SK-N-SH (cell line): ENCODE results near the gene MAPT. TPM values are rescaled to one million over a fixed set of nuclear protein-coding genes. Genes with fewer than 3 reads are reported as not detected.
"Not testable (repeated sequence)": the region's sequence is repeated elsewhere in the genome, so short reads cannot be mapped to it uniquely, and the experiment has no call there.

Source experiments
- CTCF ChIA-PET: fragments of 300-600, 350-600 bp; formaldehyde crosslinking; extraction: SDS; loops from one replicate; lab custom pipeline; 2021; lab: Yijun Ruan, JAX
- POLR2A ChIA-PET: fragments of 350-600 bp; sonication (Branson Sonifier 250); formaldehyde crosslinking; extraction: SDS; loops from one replicate; lab custom pipeline; 2020; ENCODE audit warnings: antibody characterized with exemption, inconsistent platforms; lab: Yijun Ruan, JAX
- DNase-seq: peaks from one replicate; pipeline ENCODE4 v3.0.0; 2012
- H2AFZ ChIP-seq: fragments of 200-600 bp; sonication (generic); 2 replicates; pipeline ENCODE4 v1.8.1; 2016; ENCODE audit warnings: antibody characterized with exemption, mild to moderate bottlenecking, low read depth
- H3F3A ChIP-seq: fragments of 200-600 bp; sonication (generic); replicated peaks from 2 replicates; pipeline ENCODE3; 2016; ENCODE audit warnings: antibody characterized with exemption, mild to moderate bottlenecking; ENCODE audit not compliant: insufficient read depth
- H3K27ac ChIP-seq, 2 experiments: fragments of 200-500 bp in 1 of 2; fragments of 200-600 bp in 1 of 2; sonication (Bioruptor generic) in 1 of 2; sonication (generic), shearing (Covaris generic) in 1 of 2; 2 replicates each; pipeline versions ENCODE4 v1.5.1 to v1.6.1; 2014 to 2016; ENCODE audit warnings: low read depth in 2 of 2, inconsistent platforms in 1 of 2, low read length in 1 of 2, mild to moderate bottlenecking in 1 of 2, mixed read lengths in 1 of 2
- H3K27me3 ChIP-seq: fragments of 200-600 bp; sonication (generic), shearing (Covaris generic); 2 replicates; pipeline ENCODE4 v1.6.1; 2016; ENCODE audit warnings: mixed run types; ENCODE audit not compliant: insufficient read depth
- H3K36me3 ChIP-seq, 2 experiments: fragments of 200-500 bp in 1 of 2; fragments of 200-600 bp in 1 of 2; sonication (Bioruptor generic) in 1 of 2; sonication (generic) in 1 of 2; replicated peaks in 1 of 2; 2 replicates each; pipeline versions ENCODE3 to v1.5.1; 2014 to 2016; ENCODE audit warnings: low read length in 1 of 2, mild to moderate bottlenecking in 1 of 2; ENCODE audit not compliant: insufficient read depth in 2 of 2, control insufficient read depth in 1 of 2
- H3K4me1 ChIP-seq, 2 experiments: fragments of 200-500 bp in 1 of 2; fragments of 200-600 bp in 1 of 2; sonication (Bioruptor generic) in 1 of 2; sonication (generic), shearing (Covaris generic) in 1 of 2; 2 replicates each; pipeline versions ENCODE4 v1.5.1 to v1.6.1; 2014 to 2016; ENCODE audit warnings: low read depth in 1 of 2, low read length in 1 of 2, mixed run types in 1 of 2; ENCODE audit not compliant: insufficient read depth in 2 of 2, control insufficient read depth in 1 of 2
- H3K4me2 ChIP-seq: fragments of 200-600 bp; sonication (generic), shearing (Covaris generic); 2 replicates; pipeline ENCODE4 v1.6.1; 2017; ENCODE audit warnings: mixed run types
- H3K4me3 ChIP-seq, 2 experiments: fragments of 200-500 bp in 1 of 2; fragments of 200-600 bp in 1 of 2; sonication (Bioruptor generic) in 1 of 2; sonication (generic), shearing (Covaris generic) in 1 of 2; 2 replicates each; pipeline versions ENCODE4 v1.5.1 to v1.8.1; 2014 to 2016; ENCODE audit warnings: low read depth in 2 of 2, inconsistent platforms in 1 of 2, low read length in 1 of 2, mild to moderate bottlenecking in 1 of 2, mixed read lengths in 1 of 2, moderate library complexity in 1 of 2
- H3K79me2 ChIP-seq: fragments of 200-600 bp; sonication (generic); 2 replicates; pipeline ENCODE4 v1.8.1; 2017; ENCODE audit warnings: mild to moderate bottlenecking; ENCODE audit not compliant: insufficient read depth
- H3K9ac ChIP-seq: fragments of 200-600 bp; sonication (generic); 2 replicates; pipeline ENCODE4 v1.6.1; 2017; ENCODE audit warnings: mixed run types
- H3K9me2 ChIP-seq: fragments of 200-600 bp; sonication (generic); 2 replicates; pipeline ENCODE4 v1.6.1; 2017; ENCODE audit warnings: mixed run types
- H3K9me3 ChIP-seq: fragments of 200-600 bp; sonication (generic); 2 replicates; pipeline ENCODE4 v1.6.1; 2017; ENCODE audit warnings: mixed run types, mild to moderate bottlenecking, moderate library complexity
- H4K20me1 ChIP-seq: fragments of 200-600 bp; sonication (generic); 2 replicates; pipeline ENCODE4 v1.6.1; 2017; ENCODE audit warnings: mild to moderate bottlenecking, mixed run types; ENCODE audit not compliant: insufficient read depth
- CTCF ChIP-seq: fragments of 200-600 bp; sonication (generic); IDR thresholded peaks from 2 replicates; pipeline ENCODE4 v1.6.1; 2017; ENCODE audit warnings: antibody characterized with exemption, mild to moderate bottlenecking, moderate library complexity
- ELF1 ChIP-seq: IDR thresholded peaks from 2 replicates; pipeline ENCODE4 v1.4.0; 2012
- FOXM1 ChIP-seq: IDR thresholded peaks from 2 replicates; pipeline ENCODE4 v1.4.0; 2012; ENCODE audit warnings: low read depth, mild to moderate bottlenecking
- JUND ChIP-seq: IDR thresholded peaks from 2 replicates; pipeline ENCODE4 v1.4.0; 2012
- MXI1 ChIP-seq: IDR thresholded peaks from 2 replicates; pipeline ENCODE4 v1.6.1; 2012; ENCODE audit warnings: mild to moderate bottlenecking, low read depth, low read length, improper control_type of control experiment
- NFIC ChIP-seq: IDR thresholded peaks from 2 replicates; pipeline ENCODE4 v1.4.0; 2012; ENCODE audit warnings: borderline replicate concordance
- RCOR1 ChIP-seq: fragments of 150-350 bp; IDR thresholded peaks from 2 replicates; pipeline ENCODE4 v1.6.1; 2017; ENCODE audit warnings: antibody characterized with exemption, low read length
- RXRA ChIP-seq: IDR thresholded peaks from 2 replicates; pipeline ENCODE4 v1.4.0; 2012; ENCODE audit warnings: low read depth, mild to moderate bottlenecking, borderline replicate concordance
- TEAD4 ChIP-seq: IDR thresholded peaks from 2 replicates; pipeline ENCODE4 v1.4.0; 2012; ENCODE audit warnings: mild to moderate bottlenecking, borderline replicate concordance; ENCODE audit not compliant: insufficient read depth
- WGBS: methylation state at CpG from one replicate; pipeline ENCODE4 v1.1.6; 2017; ENCODE audit warnings: low lambda C conversion rate; 5-methylcytosine and 5-hydroxymethylcytosine counted together
- polyA plus RNA-seq, 3 experiments: library from polyadenylated mRNA; depleted of rRNA; stranded (reverse); fragments of >200 nt; gene quantifications; 2 replicates each; pipeline ENCODE4 v1.2.3, GENCODE V29; 2012
- TF ChIP-seq, protein P1 (sequence below): IDR thresholded peaks from 2 replicates; pipeline ENCODE4 v1.6.1; 2012; ENCODE audit warnings: mild to moderate bottlenecking, low read depth, low read length, moderate library complexity

The MAPT gene
- polyA plus RNA-seq, 1 of the 3 experiments (the other 2 are of a cell fraction), result 0.74 TPM

DNA sequence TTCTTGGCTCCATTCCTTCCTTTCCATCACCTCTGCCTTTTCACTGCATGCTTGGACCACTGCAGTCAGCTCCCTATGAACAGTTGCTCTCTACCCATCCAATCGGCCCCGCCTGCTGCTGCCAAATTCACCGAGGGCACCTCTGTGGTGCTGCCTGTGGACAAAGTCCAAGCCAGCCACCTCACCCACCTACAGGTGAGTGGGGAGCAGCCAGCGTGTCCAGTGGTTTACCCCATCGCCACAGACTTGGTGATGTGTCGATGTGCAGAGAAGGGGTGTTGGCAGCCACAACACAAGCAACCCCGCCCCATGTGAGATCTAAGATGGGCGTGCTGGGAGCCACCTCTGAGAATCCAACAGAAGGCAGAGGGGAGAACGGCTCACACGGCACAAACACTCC lies 61.0 kb downstream of the MAPT start:
- no peak for TF ChIP-seq TEAD4
- TF ChIP-seq RXRA, result no peak
- no peak for TF ChIP-seq RCOR1
- TF ChIP-seq NFIC, result no peak
- TF ChIP-seq JUND, result no peak
- no peak for TF ChIP-seq CTCF
- no peak for TF ChIP-seq ELF1
- no peak for TF ChIP-seq MXI1
- no peak for DNase-seq
- ChIA-PET CTCF (interaction anchor here (0.7 to 1.2 kb wide), 3 partner anchors 16 to 35 kb away, joined by 3 to 4 read pairs (median 3); no protein-coding TSS in a partner anchor), POLR2A (interaction anchor here (0.6 kb wide), 1 partner anchor 910 kb away, joined by 3 read pairs; no protein-coding TSS in a partner anchor)
- no peak overlapping the region for H3K4me3 ChIP-seq
- H3K27ac ChIP-seq, result no peak overlapping the region
- no peaks in the 10 kb centered on the region for H3K9me3 ChIP-seq
- no peak overlapping the region for H2AFZ ChIP-seq
- H3K36me3 ChIP-seq, result no peaks in the 10 kb centered on the region
- no peak overlapping the region for H3K9ac ChIP-seq
- WGBS, result 78% methylated on average over 10 of the region's 10 CpGs
- peaks cover 10% of the 10 kb centered on the region; the same call in 1 of the 2 replicates for H3K27me3 ChIP-seq
- H4K20me1 ChIP-seq, result no peaks in the 10 kb centered on the region
- H3K79me2 ChIP-seq, result no peaks in the 10 kb centered on the region
- peaks cover 0 to 9% of the 10 kb centered on the region in 2 experiments; a peak in 1 of 4 replicates for H3K4me1 ChIP-seq
- H3F3A ChIP-seq, result no peaks in the 10 kb centered on the region
- H3K9me2 ChIP-seq, result no peaks in the 10 kb centered on the region
- H3K4me2 ChIP-seq, result no peak overlapping the region

DNA sequence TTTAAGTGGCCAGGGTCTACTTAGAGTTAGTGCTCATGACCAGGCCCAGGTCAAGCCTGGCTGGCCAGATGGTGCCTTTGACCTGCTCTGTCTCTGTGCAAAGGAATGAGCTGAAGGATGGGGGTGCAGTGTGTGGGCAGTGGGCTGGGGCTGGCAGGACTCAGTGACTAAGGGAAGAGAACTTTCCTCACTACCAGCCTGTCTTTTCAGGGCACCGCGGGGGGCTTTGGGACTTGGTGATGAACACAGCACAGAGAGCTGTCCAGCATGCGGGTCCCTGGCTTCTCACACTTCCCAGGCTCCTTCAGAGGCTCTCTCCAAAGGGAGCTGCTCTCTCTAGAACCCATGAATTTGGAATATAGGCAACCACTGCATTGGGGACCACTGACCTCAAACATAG lies 61.7 kb downstream of the MAPT start:
- Histone ChIP-seq H3K36me3 (no peaks in the 10 kb centered on the region), H4K20me1 (no peaks in the 10 kb centered on the region), H3K9me3 (no peaks in the 10 kb centered on the region), H3K79me2 (no peaks in the 10 kb centered on the region), H3K9me2 (no peaks in the 10 kb centered on the region), H3K27me3 (peaks cover 10% of the 10 kb centered on the region; the same call in 1 of the 2 replicates), H3K4me2 (no peak overlapping the region), H2AFZ (no peak overlapping the region), H3K9ac (no peak overlapping the region), H3K4me3 (no peak overlapping the region), H3K27ac (no peak overlapping the region)
- no peak for DNase-seq
- ChIA-PET CTCF (no interaction called here), POLR2A (no interaction called here)
- TF ChIP-seq FOXM1, result no peak
- TF ChIP-seq, protein P1, sequence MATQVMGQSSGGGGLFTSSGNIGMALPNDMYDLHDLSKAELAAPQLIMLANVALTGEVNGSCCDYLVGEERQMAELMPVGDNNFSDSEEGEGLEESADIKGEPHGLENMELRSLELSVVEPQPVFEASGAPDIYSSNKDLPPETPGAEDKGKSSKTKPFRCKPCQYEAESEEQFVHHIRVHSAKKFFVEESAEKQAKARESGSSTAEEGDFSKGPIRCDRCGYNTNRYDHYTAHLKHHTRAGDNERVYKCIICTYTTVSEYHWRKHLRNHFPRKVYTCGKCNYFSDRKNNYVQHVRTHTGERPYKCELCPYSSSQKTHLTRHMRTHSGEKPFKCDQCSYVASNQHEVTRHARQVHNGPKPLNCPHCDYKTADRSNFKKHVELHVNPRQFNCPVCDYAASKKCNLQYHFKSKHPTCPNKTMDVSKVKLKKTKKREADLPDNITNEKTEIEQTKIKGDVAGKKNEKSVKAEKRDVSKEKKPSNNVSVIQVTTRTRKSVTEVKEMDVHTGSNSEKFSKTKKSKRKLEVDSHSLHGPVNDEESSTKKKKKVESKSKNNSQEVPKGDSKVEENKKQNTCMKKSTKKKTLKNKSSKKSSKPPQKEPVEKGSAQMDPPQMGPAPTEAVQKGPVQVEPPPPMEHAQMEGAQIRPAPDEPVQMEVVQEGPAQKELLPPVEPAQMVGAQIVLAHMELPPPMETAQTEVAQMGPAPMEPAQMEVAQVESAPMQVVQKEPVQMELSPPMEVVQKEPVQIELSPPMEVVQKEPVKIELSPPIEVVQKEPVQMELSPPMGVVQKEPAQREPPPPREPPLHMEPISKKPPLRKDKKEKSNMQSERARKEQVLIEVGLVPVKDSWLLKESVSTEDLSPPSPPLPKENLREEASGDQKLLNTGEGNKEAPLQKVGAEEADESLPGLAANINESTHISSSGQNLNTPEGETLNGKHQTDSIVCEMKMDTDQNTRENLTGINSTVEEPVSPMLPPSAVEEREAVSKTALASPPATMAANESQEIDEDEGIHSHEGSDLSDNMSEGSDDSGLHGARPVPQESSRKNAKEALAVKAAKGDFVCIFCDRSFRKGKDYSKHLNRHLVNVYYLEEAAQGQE, result 0 out of 2 replicates have a peak, but pooled peaks have one; percentile 24
- TF ChIP-seq, all 33 proteins: peak for 1
- Histone ChIP-seq H3K4me1 (peaks cover 0 to 9% of the 10 kb centered on the region in 2 experiments; a peak in 1 of 4 replicates), H3F3A (no peaks in the 10 kb centered on the region)
- WGBS, result 70% methylated on average over 3 of the region's 3 CpGs

GRCh38 chr17:45956746-45957145 lies 62.4 kb downstream of the MAPT start:
- 78% methylated on average over 4 of the region's 4 CpGs for WGBS

More at GRCh38 chr17:45956746-45957145, 62.4 kb downstream of the MAPT start:
- H3K27me3 ChIP-seq, H3F3A ChIP-seq, POLR2A ChIA-PET, H3K9ac ChIP-seq, H3K4me2 ChIP-seq, CTCF ChIA-PET, H3K36me3 ChIP-seq, H3K79me2 ChIP-seq, H3K27ac ChIP-seq, H3K9me2 ChIP-seq, H3K4me1 ChIP-seq, DNase-seq, H3K9me3 ChIP-seq, H3K4me3 ChIP-seq, H4K20me1 ChIP-seq, H2AFZ ChIP-seq: not testable (repeated sequence)
